Measurements from ENCODE around the gene SV2C.
"Not testable (repeated sequence)": the region's sequence is repeated elsewhere in the genome, so short reads cannot be mapped to it uniquely, and the experiment has no call there.

Gene SV2C

DNA sequence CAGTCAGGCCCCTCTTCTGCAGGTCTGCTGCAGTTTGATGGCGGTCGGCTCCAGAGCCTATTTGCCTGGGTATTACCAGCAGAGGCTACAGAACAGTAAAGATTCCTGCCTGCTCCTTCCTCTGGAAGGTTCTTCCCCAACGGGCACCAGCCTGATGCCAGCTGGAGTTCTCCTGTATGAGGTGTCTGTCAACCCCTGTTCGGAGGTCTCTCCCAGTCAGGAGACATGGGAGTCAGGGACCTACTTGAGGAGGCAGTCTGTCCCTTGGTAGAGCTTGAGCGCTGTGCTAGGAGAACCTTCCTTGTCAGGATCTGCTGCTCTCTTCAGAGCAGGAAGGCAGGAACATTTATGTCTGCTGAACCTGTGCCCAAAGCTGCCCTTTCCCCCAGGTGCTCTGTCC is 181.5 kb downstream of the SV2C start:
- DNase-seq = no peak

DNA sequence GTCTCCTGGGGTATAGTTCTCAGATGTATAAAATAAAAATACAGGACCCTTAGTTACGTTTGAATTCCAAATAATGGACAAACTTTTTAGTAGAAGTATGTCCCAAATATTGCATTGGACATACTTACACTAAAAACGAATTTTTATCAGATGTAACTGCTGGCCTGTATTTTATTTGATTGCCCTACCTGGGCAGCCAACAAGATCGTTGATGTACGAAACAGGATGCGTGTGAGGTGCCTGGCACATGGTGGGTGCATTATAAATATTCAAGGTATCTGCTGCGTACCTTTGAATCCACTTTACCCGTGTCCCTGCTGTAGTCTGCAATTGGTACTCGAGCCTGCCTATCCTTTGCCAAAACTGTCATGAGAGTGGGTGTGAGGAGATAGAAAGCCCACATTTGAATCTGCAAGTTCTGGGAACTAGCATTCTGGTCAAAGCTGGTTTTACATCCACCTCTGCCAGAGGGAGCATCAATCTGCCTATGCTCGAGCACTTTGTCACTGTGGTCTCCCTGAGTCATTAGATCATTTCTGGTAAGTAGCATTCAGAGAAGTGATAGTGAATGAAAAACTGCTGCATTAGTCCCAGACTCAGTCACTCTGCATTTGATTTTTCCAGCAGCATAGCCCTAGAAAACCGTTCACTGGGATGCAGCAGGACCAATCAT is 186.2 kb downstream of the SV2C start:
- DNase-seq = no peak

DNA sequence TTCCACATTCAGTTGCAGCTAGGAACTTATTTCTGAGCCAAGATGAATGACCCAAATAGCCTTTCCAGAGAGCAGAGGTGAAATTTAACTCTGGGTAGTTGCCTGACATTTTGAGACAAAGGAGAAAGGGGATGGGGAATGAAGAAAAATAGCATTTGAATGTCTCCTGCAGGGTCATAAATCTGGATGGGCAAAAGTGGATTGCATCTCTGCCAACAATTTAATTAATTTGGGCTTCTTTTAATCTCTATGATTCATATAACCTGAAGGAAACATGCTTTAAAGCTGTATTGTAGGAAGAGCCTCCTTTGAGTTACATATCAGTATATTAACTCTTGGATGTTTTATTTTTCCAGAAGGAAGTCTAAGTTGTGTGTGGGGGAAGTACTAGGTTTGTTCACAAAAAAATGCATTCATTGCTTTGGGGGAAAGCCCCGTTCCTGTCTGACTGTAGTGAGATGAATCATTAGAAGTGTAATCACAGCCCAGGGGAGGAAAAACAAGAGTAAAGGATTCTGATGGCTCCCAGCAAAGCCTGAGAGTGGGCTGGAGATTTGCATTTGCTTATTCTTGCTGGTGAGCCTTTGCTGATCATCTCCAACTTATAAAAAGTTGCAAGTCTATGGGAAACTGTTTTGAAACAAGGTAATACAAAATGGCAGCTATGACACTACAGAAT is 186.9 kb downstream of the SV2C start:
- DNase-seq = no peak

DNA sequence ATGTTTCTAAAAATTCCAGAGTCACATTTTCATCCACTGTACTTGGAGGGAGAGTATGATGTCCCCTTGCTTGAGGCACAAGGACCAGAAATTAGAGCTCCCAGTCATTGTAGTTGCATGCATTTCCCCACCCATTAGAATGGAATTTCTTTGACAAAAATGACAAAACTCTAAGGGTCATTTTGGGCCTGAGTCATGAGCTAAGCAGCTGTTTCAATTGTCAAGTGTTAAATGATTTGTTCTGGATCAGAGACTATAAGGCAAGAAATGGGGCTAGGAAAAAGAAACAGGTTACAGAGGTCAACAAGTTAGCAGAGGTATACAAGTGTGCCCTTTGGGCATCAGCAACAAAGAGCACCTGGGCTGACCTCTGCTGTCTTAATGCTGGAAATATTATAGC is 188.7 kb downstream of the SV2C start:
- DNase-seq = no peak

DNA sequence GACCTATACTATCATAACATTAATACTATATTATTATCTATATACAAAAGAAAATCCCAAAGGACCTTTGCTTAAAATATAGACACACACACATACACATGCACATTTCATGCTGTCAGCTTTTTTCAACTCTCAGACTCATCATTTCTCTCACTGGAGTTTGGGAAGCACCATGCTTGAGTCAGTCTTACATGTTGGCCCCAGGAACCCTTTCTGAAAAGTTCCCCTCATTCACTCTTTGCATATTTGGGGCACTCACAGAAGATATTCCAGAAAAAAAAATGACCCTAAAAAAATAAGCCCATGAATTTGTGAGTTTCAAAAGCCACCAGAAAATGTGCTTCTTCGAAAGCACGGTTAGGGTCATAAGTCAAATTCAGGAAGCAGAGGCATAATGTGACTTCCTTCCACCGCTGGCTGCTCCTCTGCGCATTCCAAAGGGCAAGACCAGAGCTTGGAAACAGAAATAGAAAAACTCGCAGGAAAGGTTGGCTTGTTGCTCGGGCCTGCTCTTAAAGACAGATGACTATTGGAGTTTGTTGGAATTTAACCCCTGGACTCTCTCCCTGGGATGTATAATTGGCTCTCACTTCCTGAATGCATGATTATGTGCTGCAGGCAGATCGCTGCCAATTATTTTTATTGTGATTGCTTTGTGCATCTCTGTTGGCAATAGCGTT is 190.2 kb downstream of the SV2C start:
- peak; percentile 45 for DNase-seq

GRCh38 chr5:76274571-76274970 is 191.4 kb downstream of the SV2C start:
- no peak for DNase-seq

GRCh38 chr5:76277736-76278135 is 194.6 kb downstream of the SV2C start:
- no peak for DNase-seq

DNA sequence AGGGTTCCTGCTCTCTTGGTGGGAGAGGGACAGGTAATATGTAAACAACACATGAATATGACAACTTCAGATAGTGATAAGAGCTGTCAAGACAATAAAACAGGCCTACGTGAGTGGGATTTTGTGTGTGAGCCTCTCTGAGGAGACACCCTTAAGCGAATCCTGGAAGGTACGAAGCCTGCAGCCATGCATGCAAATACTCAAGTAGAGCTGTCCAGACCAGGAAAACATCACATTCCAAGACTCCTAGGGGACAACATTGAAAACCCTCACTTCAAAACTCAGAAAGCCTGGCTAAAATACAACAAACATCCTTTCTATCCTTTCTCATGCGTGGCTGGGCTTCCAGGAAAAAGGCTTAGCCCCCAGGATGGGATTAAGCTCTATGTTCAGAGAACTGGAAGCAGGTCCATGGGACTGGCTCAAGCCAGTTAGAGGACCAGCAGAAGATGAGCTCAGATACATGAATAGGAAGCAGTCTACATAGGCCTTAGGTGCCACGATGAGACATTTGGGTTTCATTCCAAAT is 195.1 kb downstream of the SV2C start:
- DNase-seq = no peak

- DNase-seq = no peak
Measured at GRCh38 chr5:76280494-76280893, 197.3 kb downstream of the SV2C start.

DNA sequence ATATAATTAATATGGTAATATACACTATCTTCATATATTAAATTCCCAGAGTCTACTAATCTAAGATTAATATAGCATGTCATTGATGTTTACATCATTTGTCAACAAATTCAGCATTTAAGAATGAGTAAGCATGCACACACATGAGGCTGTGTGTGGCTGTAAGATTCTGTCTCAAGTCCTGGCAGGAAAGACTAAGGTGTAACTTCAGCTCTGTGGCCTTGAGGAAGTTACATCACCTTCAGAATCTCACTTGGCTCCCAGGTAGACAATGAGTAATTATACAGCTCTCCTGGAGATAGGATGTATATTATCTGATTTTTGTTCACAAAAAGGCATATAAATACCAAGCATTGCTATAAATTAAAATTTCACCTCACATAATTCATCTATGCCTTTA is 200.5 kb downstream of the SV2C start:
- DNase-seq = no peak

- DNase-seq = no peak
Measured at GRCh38 chr5:76289692-76290091, 206.5 kb downstream of the SV2C start.

DNA sequence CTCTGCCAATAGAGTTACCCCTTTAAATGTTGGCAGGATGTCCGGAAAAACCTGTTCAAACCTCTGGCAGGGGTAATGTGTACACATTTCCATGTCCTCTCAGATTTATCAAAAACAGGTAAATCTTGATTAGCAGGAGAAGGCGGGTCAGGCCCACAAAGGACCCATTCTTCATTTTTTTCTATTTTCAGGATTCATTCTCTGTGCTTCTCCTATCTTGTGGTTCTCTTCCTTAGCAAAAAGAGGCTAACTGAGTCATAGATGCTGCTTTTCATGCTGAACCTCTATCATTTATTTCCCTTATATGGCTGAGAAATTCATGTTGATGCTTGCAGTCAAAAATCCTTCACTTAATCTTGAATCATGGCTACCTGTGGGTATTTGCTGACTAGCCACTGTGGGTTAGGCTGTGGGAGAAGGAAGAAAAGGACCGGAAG is 207.2 kb downstream of the SV2C start:
- no peak for DNase-seq

DNA sequence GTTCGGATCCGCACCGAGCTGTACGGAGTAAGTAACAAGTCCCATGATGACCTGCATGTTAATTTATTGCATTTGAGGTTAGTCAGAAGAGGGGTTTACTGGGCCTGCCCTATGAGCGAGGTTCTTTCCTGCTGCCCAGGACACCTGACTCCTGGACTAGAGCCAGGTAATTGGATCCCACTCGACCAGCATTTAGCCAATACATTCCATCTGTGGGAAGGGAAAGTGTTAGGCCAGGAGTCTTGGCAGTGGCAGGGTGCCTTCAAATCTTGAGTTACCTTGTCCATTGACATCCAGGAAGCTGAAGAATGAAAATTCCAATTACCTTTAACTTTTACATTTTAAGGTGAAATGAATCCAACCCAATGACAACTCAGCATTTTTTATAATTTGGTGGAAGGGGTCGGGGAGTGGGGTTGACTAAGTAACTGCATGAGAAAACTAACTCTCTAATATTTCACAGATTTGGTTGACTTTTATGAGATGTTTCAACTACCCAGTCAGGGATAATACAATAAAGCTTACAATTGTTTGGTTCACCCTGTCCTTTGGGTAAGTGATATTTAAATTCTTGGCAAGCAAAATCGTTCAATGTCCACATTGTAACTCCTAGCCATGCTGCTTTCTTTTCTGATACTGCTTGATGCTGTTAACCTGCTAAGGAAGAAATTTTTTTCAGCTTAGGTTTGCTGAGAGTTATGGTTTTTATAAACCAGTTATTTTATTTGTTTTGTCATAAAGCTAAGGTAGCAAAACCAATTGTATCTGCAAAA is 208.3 kb downstream of the SV2C start:
- no peak for DNase-seq

- no peak for DNase-seq
Measured at GRCh38 chr5:76292620-76293322, 209.6 kb downstream of the SV2C start.

GRCh38 chr5:76294573-76294972 is 211.4 kb downstream of the SV2C start:
- no peak for DNase-seq

DNA sequence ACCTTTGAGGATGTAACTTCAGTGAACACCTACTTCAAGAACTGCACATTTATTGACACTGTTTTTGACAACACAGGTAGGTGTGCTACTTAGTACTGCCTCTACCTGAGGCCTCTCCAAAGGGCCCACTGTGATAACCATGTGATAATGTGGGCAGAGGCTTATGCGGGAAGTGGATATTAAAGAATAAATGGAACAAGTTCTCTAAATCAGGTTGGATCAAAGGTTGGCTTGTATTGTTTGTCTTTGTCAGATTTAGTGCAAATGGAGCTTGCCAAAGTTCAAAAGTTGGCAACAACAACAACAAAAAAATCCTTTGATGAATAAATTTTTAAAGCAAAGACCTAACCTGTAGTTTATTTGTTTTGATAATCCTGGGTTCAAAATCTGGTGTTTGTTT is 215.7 kb downstream of the SV2C start:
- DNase-seq = no peak

GRCh38 chr5:76299592-76299991 is 216.4 kb downstream of the SV2C start:
- DNase-seq = no peak

DNA sequence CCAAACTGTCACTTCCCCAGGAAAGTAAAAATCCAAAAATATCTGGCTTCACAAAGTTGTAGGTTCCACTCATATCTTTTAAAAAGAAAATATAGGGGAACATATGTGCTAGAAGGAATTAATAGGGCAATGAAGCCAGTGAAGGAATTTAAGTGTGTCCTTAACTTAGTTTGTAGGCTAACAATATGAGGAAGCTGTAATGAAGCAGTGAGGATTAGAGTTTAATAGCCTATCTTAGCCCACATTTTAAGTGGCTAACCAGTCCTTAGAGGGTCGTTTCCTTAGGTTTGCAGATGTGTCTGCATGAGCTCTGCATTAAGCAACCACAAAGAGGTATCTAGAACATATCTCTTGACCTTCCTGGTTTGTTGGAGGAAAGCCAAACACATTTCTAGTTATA is 218.7 kb downstream of the SV2C start:
- DNase-seq = not testable (repeated sequence)

GRCh38 chr5:76302661-76303060 is 219.5 kb downstream of the SV2C start:
- DNase-seq = not testable (repeated sequence)

DNA sequence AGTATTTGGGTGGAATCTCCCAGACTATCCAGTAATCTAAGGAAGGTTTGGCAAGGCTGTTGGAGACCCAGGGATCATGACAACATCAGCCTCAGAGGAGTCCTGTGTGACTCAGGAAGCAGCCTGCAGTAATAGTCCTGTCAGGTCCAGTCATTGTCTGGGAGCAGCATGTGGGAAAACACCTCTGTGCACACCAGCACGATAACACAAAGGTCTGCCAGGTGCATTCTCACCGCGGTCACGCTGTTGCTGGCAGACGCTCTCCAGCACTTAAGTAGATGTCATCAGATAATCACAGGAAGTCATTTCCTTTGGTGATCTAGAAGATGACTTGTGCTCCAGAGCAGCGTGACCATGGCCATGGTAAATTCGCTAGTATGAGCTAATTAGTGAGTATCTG is 220.7 kb downstream of the SV2C start:
- no peak for DNase-seq

DNA sequence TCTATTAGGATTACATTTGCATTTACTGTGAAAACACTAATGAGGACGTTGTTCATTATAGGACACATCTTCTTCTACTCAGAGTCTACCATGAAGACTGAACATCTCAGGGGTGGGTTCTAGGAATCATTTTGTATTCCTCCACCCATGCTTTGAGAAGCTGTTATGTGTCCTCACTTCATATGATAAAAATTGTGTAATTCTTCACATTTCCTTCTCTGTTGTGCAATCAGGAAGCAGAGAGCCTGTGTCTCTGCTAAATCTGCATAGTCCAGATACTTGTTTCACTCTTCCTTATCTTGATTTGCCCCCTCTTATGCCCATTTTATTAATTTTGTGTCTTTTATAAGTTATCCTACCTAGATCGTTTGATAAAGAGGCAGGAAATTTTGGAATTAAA is 222.1 kb downstream of the SV2C start:
- DNase-seq = no peak

DNA sequence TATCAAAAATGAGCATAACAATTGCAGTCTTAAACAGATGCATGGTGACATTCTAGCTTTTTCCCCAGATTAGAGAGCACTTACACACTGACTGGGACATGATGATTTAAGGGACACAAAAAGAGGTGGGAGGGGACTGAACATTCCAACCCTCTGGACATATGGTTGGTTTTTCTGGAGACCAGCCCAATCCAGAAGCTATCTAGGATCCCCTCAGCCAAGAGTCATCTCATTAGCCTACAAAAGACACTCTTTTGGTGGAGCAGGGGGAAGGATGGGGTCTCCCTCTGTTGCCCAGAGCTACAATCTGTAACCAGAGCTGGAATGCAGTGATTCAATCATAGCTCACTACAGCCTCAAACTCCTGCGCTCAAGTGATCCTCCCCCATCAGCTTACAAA is 222.6 kb downstream of the SV2C start:
- no peak for DNase-seq

- no peak for DNase-seq
Measured at GRCh38 chr5:76310208-76310607, 227.0 kb downstream of the SV2C start.

Measured in left hindlimb (tissue), 1 donor.